Fibroblast of lung (primary cell): ENCODE measurements around the gene ATG7. TPM values are rescaled to one million over a fixed set of nuclear protein-coding genes. Genes with fewer than 3 reads are reported as not detected.

Experiments used
- DNase-seq, 2 donors: peaks; one replicate each; pipeline versions ENCODE4 v3.0.0 to v3.0.0-alpha.2; 2010; ENCODE audit warnings: low read depth in 2 of 2
- H2AFZ ChIP-seq: 2 replicates; pipeline ENCODE4 v1.5.1; 2012; ENCODE audit warnings: low read length, control low read depth, inconsistent platforms
- H3K27ac ChIP-seq: 2 replicates; pipeline ENCODE4 v1.5.1; 2011; ENCODE audit warnings: low read length, control low read depth; ENCODE audit not compliant: insufficient read depth
- H3K27me3 ChIP-seq: 2 replicates; pipeline ENCODE4 v1.5.1; 2011; ENCODE audit warnings: mild to moderate bottlenecking, low read length; ENCODE audit not compliant: control insufficient read depth, insufficient read depth
- H3K36me3 ChIP-seq: 2 replicates; pipeline ENCODE4 v1.5.1; 2011; ENCODE audit warnings: low read length; ENCODE audit not compliant: control insufficient read depth, insufficient read depth
- H3K4me1 ChIP-seq: 2 replicates; pipeline ENCODE4 v1.5.1; 2011; ENCODE audit warnings: low read length; ENCODE audit not compliant: control insufficient read depth, insufficient read depth; ENCODE audit errors: extremely low read depth
- H3K4me2 ChIP-seq: 2 replicates; pipeline ENCODE4 v1.5.1; 2011; ENCODE audit warnings: low read length, control low read depth; ENCODE audit not compliant: insufficient read depth; ENCODE audit errors: extremely low read depth
- H3K4me3 ChIP-seq, 4 experiments: fragments of 200-600 bp in 1 of 4; sonication (generic) in 1 of 4; replicated peaks in 1 of 4; 2 replicates each; pipeline ENCODE4 v1.5.1; 2011 to 2016; ENCODE audit warnings: low read length in 4 of 4, low read depth in 3 of 4, mild to moderate bottlenecking in 3 of 4, control low read depth in 2 of 4, inconsistent platforms in 1 of 4, mixed read lengths in 1 of 4; ENCODE audit not compliant: insufficient read depth in 1 of 4; ENCODE audit errors: control extremely low read depth in 1 of 4
- H3K79me2 ChIP-seq: 2 replicates; pipeline ENCODE4 v1.5.1; 2012; ENCODE audit warnings: mild to moderate bottlenecking, low read length, inconsistent platforms; ENCODE audit not compliant: control insufficient read depth, insufficient read depth
- H3K9ac ChIP-seq: 2 replicates; pipeline ENCODE4 v1.5.1; 2011; ENCODE audit warnings: mild to moderate bottlenecking, low read length, control low read depth; ENCODE audit not compliant: insufficient read depth
- H3K9me3 ChIP-seq: 2 replicates; pipeline ENCODE4 v1.5.1; 2012; ENCODE audit warnings: low read depth, low read length; ENCODE audit not compliant: control insufficient read depth, insufficient read depth
- H4K20me1 ChIP-seq: 2 replicates; pipeline ENCODE4 v1.5.1; 2011; ENCODE audit warnings: low read length; ENCODE audit not compliant: control insufficient read depth, insufficient read depth; ENCODE audit errors: extremely low read depth
- CTCF ChIP-seq, 2 donors: IDR thresholded peaks in 1 of 2; conservative IDR thresholded peaks in 1 of 2; 1 replicate in 1 of 2; 2 replicates in 1 of 2; pipeline ENCODE4 v1.5.1; 2011 to 2012; ENCODE audit warnings: low read length in 2 of 2, control low read depth in 1 of 2, inconsistent platforms in 1 of 2, low read depth in 1 of 2, mild to moderate bottlenecking in 1 of 2
- EZH2 ChIP-seq: IDR thresholded peaks from 2 replicates; pipeline ENCODE4 v1.5.1; 2012; ENCODE audit warnings: low read length, control low read depth, mild to moderate bottlenecking; ENCODE audit errors: missing control alignments
- polyA plus RNA-seq, 2 donors: library from polyadenylated mRNA; depleted of rRNA in 1 of 2; stranded (reverse) in 1 of 2; unstranded in 1 of 2; fragments of >200 nt; gene quantifications; 2 replicates each; pipeline ENCODE4 v1.2.1, GENCODE V29; 2011 to 2012; ENCODE audit warnings: missing spikeins in 1 of 2
- total RNA-seq: library from RNA; depleted of rRNA; stranded (reverse); fragments of >200 nt; gene quantifications from 2 replicates; pipeline ENCODE4 v1.2.1, GENCODE V29; 2014

ATG7 gene
- total and polyA plus RNA-seq, 2 donors (not counting 1 experiment from before 2014, with no cell fraction given) = 50.8 to 56.5 TPM

DNA sequence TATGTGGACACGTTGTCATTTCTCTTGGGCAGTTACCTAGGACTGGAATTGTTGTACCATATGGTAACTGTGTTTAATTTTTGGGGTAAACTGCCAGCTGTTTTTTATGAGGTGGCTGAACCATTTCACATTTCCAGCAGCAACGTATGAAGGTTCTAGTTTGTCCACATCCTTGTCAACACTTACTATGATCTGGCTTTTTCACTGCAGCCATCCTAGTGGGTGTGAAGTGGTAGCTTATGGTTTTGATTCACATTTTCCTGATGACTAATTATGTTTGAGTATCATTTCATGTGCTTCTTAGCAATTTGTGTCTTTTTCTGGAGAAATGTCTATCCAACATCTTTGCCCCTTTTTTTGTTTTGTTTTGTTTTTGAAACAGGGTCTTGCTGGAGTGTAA, 275.3 kb downstream of the ATG7 start:
- DNase-seq = no peak
- no peaks in the 10 kb centered on the region for H4K20me1 ChIP-seq
- H3K4me3 ChIP-seq = no peak overlapping the region
- no peaks in the 10 kb centered on the region for H3K4me1 ChIP-seq
- H3K27ac ChIP-seq = no peak overlapping the region
- H3K9me3 ChIP-seq = no peaks in the 10 kb centered on the region
- no peak overlapping the region for H3K4me2 ChIP-seq
- H2AFZ ChIP-seq = no peak overlapping the region
- no peaks in the 10 kb centered on the region for H3K36me3 ChIP-seq
- no peaks in the 10 kb centered on the region for H3K27me3 ChIP-seq
- H3K79me2 ChIP-seq = no peaks in the 10 kb centered on the region
- no peak overlapping the region for H3K9ac ChIP-seq
- TF ChIP-seq EZH2 (no peak), CTCF (conservative IDR thresholded peaks at IDR 0.05 in 1 of 2, IDR thresholded peaks at IDR 0.05 in 1 of 2; ENCODE audit: low read depth in 1 of 2, low read length in 2 of 2) (no peak)

DNA sequence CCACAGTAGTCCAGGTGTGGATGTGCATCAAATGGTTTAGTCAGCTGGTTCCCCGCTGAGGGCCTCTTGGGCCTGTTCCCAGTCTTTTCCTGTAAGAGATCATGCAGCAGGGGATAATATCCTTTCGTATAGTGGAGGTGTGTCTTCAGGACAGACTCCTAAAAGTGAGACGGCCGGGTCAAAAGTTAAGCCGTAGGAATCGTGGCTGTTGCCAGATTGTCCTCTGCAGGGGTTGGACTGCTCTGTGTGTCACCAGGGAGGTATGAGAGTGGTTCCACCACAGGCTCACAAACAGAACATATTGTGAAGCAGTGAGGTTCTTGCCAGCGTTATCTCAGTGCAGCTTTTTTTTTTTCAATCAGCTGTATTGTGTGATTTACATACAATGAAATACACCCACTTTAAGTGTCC, 276.5 kb downstream of the ATG7 start:
- H3K9me3 ChIP-seq = no peaks in the 10 kb centered on the region
- H3K27me3 ChIP-seq = no peaks in the 10 kb centered on the region
- no peak overlapping the region for H3K9ac ChIP-seq
- peak; percentile 55 to 92 for DNase-seq
- TF ChIP-seq EZH2 = no peak
- no peak for TF ChIP-seq CTCF (conservative IDR thresholded peaks at IDR 0.05 in 1 of 2, IDR thresholded peaks at IDR 0.05 in 1 of 2; ENCODE audit: low read depth in 1 of 2, low read length in 2 of 2)
- H3K4me3 ChIP-seq = no peak overlapping the region
- no peaks in the 10 kb centered on the region for H3K36me3 ChIP-seq
- no peaks in the 10 kb centered on the region for H3K79me2 ChIP-seq
- H4K20me1 ChIP-seq = no peaks in the 10 kb centered on the region
- no peak overlapping the region for H3K27ac ChIP-seq
- H3K4me1 ChIP-seq = no peaks in the 10 kb centered on the region
- no peak overlapping the region for H2AFZ ChIP-seq
- no peak overlapping the region for H3K4me2 ChIP-seq

DNA sequence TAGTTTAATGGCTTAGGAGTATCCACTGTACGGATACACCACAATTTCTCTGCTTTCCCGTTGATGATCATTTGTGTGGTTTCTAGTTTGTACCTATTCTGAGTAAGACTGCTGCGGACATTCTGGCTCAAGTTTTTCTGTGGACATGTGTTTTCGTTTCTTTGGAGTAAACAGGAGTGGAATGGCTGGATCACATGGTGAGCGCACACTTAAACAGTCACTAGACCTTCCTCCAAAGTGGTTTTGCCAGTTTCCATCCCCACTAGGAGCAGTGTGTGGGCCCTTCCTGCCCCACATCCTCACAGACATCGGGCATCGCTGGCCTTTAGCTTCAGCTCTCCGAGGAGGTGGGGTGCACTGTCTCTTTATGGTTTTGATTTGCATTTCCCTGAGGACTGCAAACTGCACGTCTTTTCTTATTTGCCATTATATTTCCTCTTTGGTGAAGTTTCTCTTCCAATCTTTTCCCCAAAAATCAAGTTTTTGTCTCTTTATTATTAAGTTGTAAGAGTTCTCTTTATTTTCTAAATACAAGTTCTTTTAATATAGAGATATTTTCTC, 277.5 kb downstream of the ATG7 start:
- Histone ChIP-seq H3K9ac (no peak overlapping the region), H2AFZ (no peak overlapping the region), H3K79me2 (no peaks in the 10 kb centered on the region), H3K27me3 (no peaks in the 10 kb centered on the region), H3K4me1 (no peaks in the 10 kb centered on the region), H3K36me3 (peaks cover 4% of the 10 kb centered on the region), H3K4me2 (peak overlapping the region; percentile 8), H4K20me1 (no peaks in the 10 kb centered on the region), H3K9me3 (no peaks in the 10 kb centered on the region), H3K27ac (no peak overlapping the region), H3K4me3 (no peak overlapping the region)
- no peak for TF ChIP-seq CTCF (conservative IDR thresholded peaks at IDR 0.05 in 1 of 2, IDR thresholded peaks at IDR 0.05 in 1 of 2; ENCODE audit: low read depth in 1 of 2, low read length in 2 of 2)
- TF ChIP-seq EZH2 = no peak
- no peak for DNase-seq
